A549 (cell line): ENCODE data around the gene NIPBL.

Source experiments
- CEBPB ChIP-seq, 2 experiments: fragments of >200 bp in 1 of 2; sonication (Bioruptor Twin) in 1 of 2; formaldehyde crosslinking in 1 of 2; IDR thresholded peaks; 2 replicates each; pipeline ENCODE4 v1.6.1; 2012 to 2016
- CTCF ChIP-seq: fragments of >200 bp; sonication (Bioruptor Twin); formaldehyde crosslinking; IDR thresholded peaks from 3 replicates; pipeline ENCODE4 v1.5.1; 2016
- EP300 ChIP-seq, 2 experiments: fragments of >200 bp; sonication (Bioruptor Twin); formaldehyde crosslinking; IDR thresholded peaks; 2 replicates in 1 of 2; 3 replicates in 1 of 2; pipeline ENCODE4 v1.6.1; 2016 to 2017
- FOSB ChIP-seq: fragments of 250-450 bp; sonication (Bioruptor Pico); IDR thresholded peaks from 2 replicates; pipeline ENCODE4 v1.5.0; 2020; ENCODE audit warnings: mild to moderate bottlenecking, moderate library complexity
- HMGXB4 ChIP-seq: fragments of 250-450 bp; sonication (Bioruptor Pico); IDR thresholded peaks from 2 replicates; pipeline ENCODE4 v1.5.0; 2021; ENCODE audit warnings: mild to moderate bottlenecking, moderate library complexity, borderline replicate concordance
- HOXA7 ChIP-seq: fragments of 250-450 bp; sonication (Bioruptor Pico); IDR thresholded peaks from 2 replicates; pipeline ENCODE4 v1.5.0; 2020; ENCODE audit warnings: mild to moderate bottlenecking, moderate library complexity
- KDM1A ChIP-seq: fragments of 200-600 bp; sonication (generic); IDR thresholded peaks from 2 replicates; pipeline ENCODE4 v1.6.1; 2016; ENCODE audit warnings: low read depth, mild to moderate bottlenecking
- NPAS2 ChIP-seq: fragments of 250-450 bp; sonication (Bioruptor Pico); IDR thresholded peaks from 2 replicates; pipeline ENCODE4 v1.8.0; 2022; ENCODE audit warnings: mild to moderate bottlenecking, moderate library complexity, borderline replicate concordance
- POLR2A ChIP-seq: IDR thresholded peaks from 2 replicates; pipeline ENCODE4 v1.6.1; 2012; ENCODE audit warnings: mild to moderate bottlenecking, low read length
- REST ChIP-seq: fragments of 200-600 bp; sonication (generic); IDR thresholded peaks from 2 replicates; pipeline ENCODE4 v1.6.1; 2016; ENCODE audit warnings: antibody characterized with exemption, mild to moderate bottlenecking, moderate library complexity
- RFX5 ChIP-seq: fragments of 450-650 bp; IDR thresholded peaks from 2 replicates; pipeline ENCODE4 v1.7.1; 2014; ENCODE audit warnings: antibody characterized with exemption, mild to moderate bottlenecking, moderate library complexity
- ZC3H11A ChIP-seq: fragments of 450-650 bp; IDR thresholded peaks from 2 replicates; pipeline ENCODE4 v1.6.1; 2014; ENCODE audit warnings: antibody characterized with exemption, mild to moderate bottlenecking

- TF ChIP-seq ZC3H11A (no peak), POLR2A (no peak), CTCF (no peak), NPAS2 (CRISPR knock-in tag) (no peak), HMGXB4 (CRISPR knock-in tag) (no peak), KDM1A (no peak), EP300 (IDR thresholded peaks at IDR 0.05) (no peak), FOSB (CRISPR knock-in tag) (no peak), CEBPB (IDR thresholded peaks at IDR 0.05) (no peak), REST (no peak), RFX5 (no peak), HOXA7 (CRISPR knock-in tag) (no peak)
These were observed 72.1 kb downstream of the NIPBL start for GRCh38 chr5:36948650-36949049.
